ENCODE results near the gene TASL.
"Not testable (repeated sequence)": the region's sequence is repeated elsewhere in the genome, so short reads cannot be mapped to it uniquely, and the experiment has no call there.

TASL gene

GRCh38 chrX:30577362-30577991, at the start of gene TASL:
Gene TASL (minus strand): TSS chrX:30577766. CDS start chrX:30560355, 17,411 bp downstream.
- no peak for DNase-seq (ENCODE audit: low spot score)

GRCh38 chrX:30626402-30626801, 48.8 kb upstream of the TASL start:
- DNase-seq (ENCODE audit: low spot score), result no peak

- no peak for DNase-seq (ENCODE audit: low spot score)
These were observed 44.8 kb upstream of the TASL start for GRCh38 chrX:30622361-30622760.

GRCh38 chrX:30620980-30621618, 43.5 kb upstream of the TASL start:
- DNase-seq (ENCODE audit: low spot score), result no peak

- DNase-seq (ENCODE audit: low spot score), result no peak
These were observed 42.6 kb upstream of the TASL start for GRCh38 chrX:30620125-30620524.

- no peak for DNase-seq (ENCODE audit: low spot score)
These were observed 40.7 kb upstream of the TASL start for GRCh38 chrX:30618160-30618765.

GRCh38 chrX:30615229-30615628, 37.7 kb upstream of the TASL start:
- DNase-seq (ENCODE audit: low spot score), result no peak

GRCh38 chrX:30613721-30614120, 36.2 kb upstream of the TASL start:
- DNase-seq (ENCODE audit: low spot score), result no peak

- DNase-seq (ENCODE audit: low spot score), result no peak
These were observed 34.7 kb upstream of the TASL start for GRCh38 chrX:30612250-30612655.

GRCh38 chrX:30610026-30610425, 32.5 kb upstream of the TASL start:
- no peak for DNase-seq (ENCODE audit: low spot score)

GRCh38 chrX:30607155-30607554, 29.6 kb upstream of the TASL start:
- DNase-seq (ENCODE audit: low spot score), result no peak

GRCh38 chrX:30600269-30601176, 23.0 kb upstream of the TASL start:
- not testable (repeated sequence) for DNase-seq (ENCODE audit: low spot score)

GRCh38 chrX:30597216-30598012, 19.8 kb upstream of the TASL start:
- no peak for DNase-seq (ENCODE audit: low spot score)

GRCh38 chrX:30593440-30594200, 16.1 kb upstream of the TASL start:
- no peak for DNase-seq (ENCODE audit: low spot score)

- no peak for DNase-seq (ENCODE audit: low spot score)
These were observed 15.3 kb upstream of the TASL start for GRCh38 chrX:30592831-30593230.

GRCh38 chrX:30590368-30590767, 12.8 kb upstream of the TASL start:
- DNase-seq (ENCODE audit: low spot score), result no peak

- DNase-seq (ENCODE audit: low spot score), result no peak
These were observed 11.8 kb upstream of the TASL start for GRCh38 chrX:30589146-30589888.

GRCh38 chrX:30586516-30586915, 8.9 kb upstream of the TASL start:
- DNase-seq (ENCODE audit: low spot score), result no peak

GRCh38 chrX:30582664-30583063, 5.1 kb upstream of the TASL start:
- no peak for DNase-seq (ENCODE audit: low spot score)

- no peak for DNase-seq (ENCODE audit: low spot score)
These were observed 3.1 kb upstream of the TASL start for GRCh38 chrX:30580641-30581040.

Data from D341Med (cell line).